HCT116 (cell line): ENCODE data around the gene PPT2. TPM values are rescaled to one million over a fixed set of nuclear protein-coding genes. Genes with fewer than 3 reads are reported as not detected.

Source experiments
- ATAC-seq: fragments of 200-7000 bp; cut with Tn5 transposase; 2 replicates; pipeline ENCODE4 v1.9.1; 2020; ENCODE audit warnings: mild to moderate bottlenecking, moderate library complexity
- BruUV-seq: library from RNA; stranded (reverse); fragments of 400-500 nt; replicated peaks from 2 replicates; lab custom pipeline; 2021; lab: Mats Ljungman, UMichigan
- CTCF ChIA-PET: fragments of 300-600 bp; sonication (Branson Sonifier 250); formaldehyde crosslinking; loops from one replicate; lab custom pipeline; 2021; ENCODE audit warnings: antibody characterized with exemption; lab: Charles Lee
- POLR2A ChIA-PET: fragments of 300-600, 350-600 bp; sonication (Branson Sonifier 250); formaldehyde crosslinking; loops from one replicate; lab custom pipeline; 2021; ENCODE audit warnings: antibody characterized with exemption; lab: Charles Lee
- RAD21 ChIA-PET, 2 experiments: fragments of 300-600 bp; sonication (Branson Sonifier 250); formaldehyde crosslinking; loops; one replicate each; lab custom pipeline; 2023; ENCODE audit warnings: low total read pairs in 2 of 2; ENCODE audit not compliant: uncharacterized antibody in 2 of 2, unreplicated experiment in 2 of 2, low non-redundant PET in 1 of 2; lab: Charles Lee
- DNase-seq: peaks from one replicate; pipeline ENCODE4 v3.0.0-alpha.2; 2010; ENCODE audit warnings: low read depth, low spot score
- H2AFZ ChIP-seq: fragments of 200-600 bp; shearing (Covaris generic), sonication (generic); 2 replicates; pipeline ENCODE4 v1.6.1; 2017; ENCODE audit warnings: low read depth, mixed run types, mixed read lengths, antibody characterized with exemption, low read length; ENCODE audit not compliant: poor library complexity, severe bottlenecking
- H3K27ac ChIP-seq: 2 replicates; pipeline ENCODE4 v1.5.1; 2012; ENCODE audit warnings: low read depth, low read length
- H3K27me3 ChIP-seq: fragments of 200-600 bp; sonication (generic); 2 replicates; pipeline ENCODE4 v1.6.1; 2016; ENCODE audit warnings: mixed run types, low read length, mixed read lengths; ENCODE audit not compliant: insufficient read depth
- H3K36me3 ChIP-seq, 2 experiments: fragments of 200-500 bp in 1 of 2; fragments of 200-600 bp in 1 of 2; sonication (Bioruptor generic) in 1 of 2; sonication (generic) in 1 of 2; 2 replicates each; pipeline versions ENCODE4 v1.5.1 to v1.6.1; 2014 to 2016; ENCODE audit warnings: low read length in 2 of 2, inconsistent platforms in 1 of 2, mixed read lengths in 1 of 2, mixed run types in 1 of 2; ENCODE audit not compliant: insufficient read depth in 2 of 2, control insufficient read depth in 1 of 2
- H3K4me1 ChIP-seq, 2 experiments: fragments of 200-600 bp in 1 of 2; sonication (generic) in 1 of 2; 2 replicates each; pipeline versions ENCODE4 v1.5.1 to v1.6.1; 2012 to 2017; ENCODE audit warnings: low read length in 2 of 2, inconsistent platforms in 1 of 2, mild to moderate bottlenecking in 1 of 2, mixed read lengths in 1 of 2, mixed run types in 1 of 2, moderate library complexity in 1 of 2; ENCODE audit not compliant: insufficient read depth in 2 of 2, control insufficient read depth in 1 of 2
- H3K4me2 ChIP-seq: fragments of 200-600 bp; sonication (generic); 2 replicates; pipeline ENCODE4 v1.6.1; 2017; ENCODE audit warnings: mixed run types, low read length, mixed read lengths
- H3K4me3 ChIP-seq, 2 experiments: fragments of 200-600 bp in 1 of 2; sonication (generic) in 1 of 2; replicated peaks in 1 of 2; 2 replicates each; pipeline ENCODE4 v1.5.1; 2011 to 2016; ENCODE audit warnings: low read length in 2 of 2, control low read depth in 1 of 2, low read depth in 1 of 2, mild to moderate bottlenecking in 1 of 2, mixed read lengths in 1 of 2, mixed run types in 1 of 2
- H3K79me2 ChIP-seq: fragments of 200-600 bp; sonication (generic); 2 replicates; pipeline ENCODE4 v1.6.1; 2017; ENCODE audit warnings: mild to moderate bottlenecking, mixed run types, low read length, moderate library complexity, mixed read lengths; ENCODE audit not compliant: insufficient read depth
- H3K9ac ChIP-seq: fragments of 200-600 bp; sonication (generic); 2 replicates; pipeline ENCODE4 v1.6.1; 2016; ENCODE audit warnings: low read length, mixed read lengths
- H3K9me2 ChIP-seq: fragments of 200-600 bp; sonication (generic), shearing (Covaris generic); 2 replicates; pipeline ENCODE4 v1.6.1; 2017; ENCODE audit warnings: mixed run types, mild to moderate bottlenecking, moderate library complexity; ENCODE audit not compliant: insufficient read depth
- H3K9me3 ChIP-seq, 2 experiments: fragments of 200-500 bp in 1 of 2; fragments of 200-600 bp in 1 of 2; sonication (Bioruptor generic) in 1 of 2; sonication (generic) in 1 of 2; 2 replicates each; pipeline ENCODE4 v1.6.1; 2014 to 2017; ENCODE audit warnings: low read length in 2 of 2, mixed read lengths in 2 of 2, inconsistent platforms in 1 of 2, low read depth in 1 of 2, mild to moderate bottlenecking in 1 of 2, mixed run types in 1 of 2, moderate library complexity in 1 of 2; ENCODE audit not compliant: control insufficient read depth in 1 of 2, insufficient read depth in 1 of 2
- H4K20me1 ChIP-seq: fragments of 200-600 bp; sonication (generic), shearing (Covaris generic); 2 replicates; pipeline ENCODE4 v1.6.1; 2017; ENCODE audit warnings: mixed run types, mild to moderate bottlenecking, moderate library complexity; ENCODE audit not compliant: insufficient read depth
- CEBPB ChIP-seq: IDR thresholded peaks from 2 replicates; pipeline ENCODE4 v1.6.1; 2012; ENCODE audit warnings: low read depth
- ELF1 ChIP-seq: IDR thresholded peaks from 2 replicates; pipeline ENCODE4 v1.6.1; 2012; ENCODE audit warnings: low read depth, borderline replicate concordance
- EZH2 ChIP-seq: fragments of 200-600 bp; sonication (generic); IDR thresholded peaks from 2 replicates; pipeline ENCODE4 v1.6.1; 2017; ENCODE audit warnings: antibody characterized with exemption, mixed run types
- EZH2phosphoT487 ChIP-seq: fragments of 200-600 bp; IDR thresholded peaks from 2 replicates; pipeline ENCODE4 v1.6.1; 2018; ENCODE audit warnings: antibody characterized with exemption, borderline replicate concordance
- FOSL1 ChIP-seq: IDR thresholded peaks from 2 replicates; pipeline ENCODE4 v1.6.1; 2012; ENCODE audit warnings: low read depth
- JUND ChIP-seq: IDR thresholded peaks from 2 replicates; pipeline ENCODE4 v1.6.1; 2012
- POLR2AphosphoS5 ChIP-seq: IDR thresholded peaks from 2 replicates; pipeline ENCODE4 v1.6.1; 2011; ENCODE audit warnings: mild to moderate bottlenecking, low read depth, low read length, moderate library complexity
- RAD21 ChIP-seq: IDR thresholded peaks from 2 replicates; pipeline ENCODE4 v1.6.1; 2012; ENCODE audit warnings: low read depth, mild to moderate bottlenecking
- SRF ChIP-seq: IDR thresholded peaks from 2 replicates; pipeline ENCODE4 v1.6.1; 2012; ENCODE audit warnings: low read depth
- TCF7L2 ChIP-seq: IDR thresholded peaks from 2 replicates; pipeline ENCODE4 v1.7.0; 2011; ENCODE audit warnings: borderline replicate concordance, inconsistent platforms; ENCODE audit not compliant: insufficient read depth, insufficient read length; ENCODE audit errors: extremely low read depth
- YY1 ChIP-seq: IDR thresholded peaks from 2 replicates; pipeline ENCODE4 v1.6.1; 2011; ENCODE audit warnings: low read length, low read depth, moderate library complexity, mild to moderate bottlenecking; ENCODE audit not compliant: insufficient replicate concordance; ENCODE audit errors: extremely low read depth
- ZNF274 ChIP-seq: fragments of 200-500 bp; sonication (Bioruptor generic); IDR thresholded peaks from 2 replicates; pipeline ENCODE4 v1.6.1; 2014; ENCODE audit warnings: mild to moderate bottlenecking, low read depth, low read length, inconsistent platforms
- intact Hi-C: fragments of 100-400 bp; cut with micrococcal nuclease; formaldehyde crosslinking; loops from 2 replicates; pipeline ENCODE4 v1.10.0; 2022
- total RNA-seq: library from RNA; stranded (reverse); gene quantifications from one replicate; pipeline ENCODE4 v1.2.1, GENCODE V29; 2021; ENCODE audit not compliant: unreplicated experiment
- TF ChIP-seq, protein P1 (sequence below): IDR thresholded peaks from 2 replicates; pipeline ENCODE4 v1.6.1; 2012
- TF ChIP-seq, protein P2 (sequence below), 3 experiments: fragments of 200-600 bp in 1 of 3; sonication (generic) in 1 of 3; IDR thresholded peaks in 2 of 3; conservative IDR thresholded peaks in 1 of 3; 2 replicates each; pipeline ENCODE4 v1.5.1; 2012 to 2017; ENCODE audit warnings: low read depth in 2 of 3, low read length in 2 of 3, antibody characterized with exemption in 1 of 3, borderline replicate concordance in 1 of 3, control low read depth in 1 of 3, mild to moderate bottlenecking in 1 of 3, mixed read lengths in 1 of 3, mixed run types in 1 of 3, moderate library complexity in 1 of 3; ENCODE audit not compliant: insufficient read depth in 1 of 3
- TF ChIP-seq, protein P3 (sequence below): IDR thresholded peaks from 2 replicates; pipeline ENCODE4 v1.6.1; 2012; ENCODE audit warnings: low read depth

Gene PPT2
- total RNA-seq, 1 experiment from 2014 or later = 21.0 TPM

DNA sequence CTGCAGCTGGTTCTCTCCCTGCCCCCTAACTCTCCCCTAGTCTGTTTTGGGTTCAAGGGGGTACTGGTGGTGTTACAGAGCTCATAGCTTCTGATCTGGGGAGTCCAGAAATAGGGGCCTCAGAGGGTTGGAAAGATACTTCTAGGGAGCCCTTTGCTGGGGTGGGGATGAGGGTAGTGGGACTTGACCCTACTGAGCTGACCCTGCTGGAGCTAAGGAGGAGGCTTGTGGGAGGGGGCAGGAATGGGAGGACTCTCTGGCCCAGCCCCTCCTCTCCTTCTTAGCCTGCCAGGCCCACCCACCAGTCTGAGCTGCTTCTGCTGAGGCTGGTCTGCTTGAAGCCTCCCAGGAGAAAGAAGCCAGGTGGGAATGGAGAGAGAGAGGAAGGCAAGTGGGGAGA, 10.4 kb downstream of the PPT2 start, which contains the start of gene EGFL8:
EGFL8 (plus strand) TSS at position 301 of the 400 bp plus-strand sequence. CDS start 1,571 bp downstream, outside the sequence.
- Histone ChIP-seq H3K9me3 (no peaks in the 10 kb centered on the region), H3K4me2 (no peak within 1 kb of the TSS), H4K20me1 (no peaks in the 10 kb centered on the region), H2AFZ (no peak within 1 kb of the TSS), H3K9ac (no peak within 1 kb of the TSS), H3K36me3 (peaks cover 4 to 6% of the 10 kb centered on the region in 2 experiments; a peak in 3 of 4 replicates), H3K4me3 (no peak within 1 kb of the TSS), H3K4me1 (no peaks in the 10 kb centered on the region), H3K9me2 (no peaks in the 10 kb centered on the region), H3K79me2 (no peaks in the 10 kb centered on the region), H3K27ac (no peak within 1 kb of the TSS), H3K27me3 (no peaks in the 10 kb centered on the region)
- no peak for DNase-seq
- BruUV-seq = no TSS peak
- RAD21 ChIA-PET = no interaction called here
- no peak for ATAC-seq
- CTCF ChIA-PET = no interaction called here
- TF ChIP-seq EZH2phosphoT487 (no peak), EZH2 (no peak), TCF7L2 (no peak), JUND (no peak), CEBPB (no peak), POLR2AphosphoS5 (no peak), SRF (no peak), FOSL1 (no peak), YY1 (no peak), ELF1 (no peak), ZNF274 (no peak), RAD21 (no peak)
- TF ChIP-seq, protein P1, sequence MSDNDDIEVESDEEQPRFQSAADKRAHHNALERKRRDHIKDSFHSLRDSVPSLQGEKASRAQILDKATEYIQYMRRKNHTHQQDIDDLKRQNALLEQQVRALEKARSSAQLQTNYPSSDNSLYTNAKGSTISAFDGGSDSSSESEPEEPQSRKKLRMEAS = no peak
- TF ChIP-seq, protein P2, sequence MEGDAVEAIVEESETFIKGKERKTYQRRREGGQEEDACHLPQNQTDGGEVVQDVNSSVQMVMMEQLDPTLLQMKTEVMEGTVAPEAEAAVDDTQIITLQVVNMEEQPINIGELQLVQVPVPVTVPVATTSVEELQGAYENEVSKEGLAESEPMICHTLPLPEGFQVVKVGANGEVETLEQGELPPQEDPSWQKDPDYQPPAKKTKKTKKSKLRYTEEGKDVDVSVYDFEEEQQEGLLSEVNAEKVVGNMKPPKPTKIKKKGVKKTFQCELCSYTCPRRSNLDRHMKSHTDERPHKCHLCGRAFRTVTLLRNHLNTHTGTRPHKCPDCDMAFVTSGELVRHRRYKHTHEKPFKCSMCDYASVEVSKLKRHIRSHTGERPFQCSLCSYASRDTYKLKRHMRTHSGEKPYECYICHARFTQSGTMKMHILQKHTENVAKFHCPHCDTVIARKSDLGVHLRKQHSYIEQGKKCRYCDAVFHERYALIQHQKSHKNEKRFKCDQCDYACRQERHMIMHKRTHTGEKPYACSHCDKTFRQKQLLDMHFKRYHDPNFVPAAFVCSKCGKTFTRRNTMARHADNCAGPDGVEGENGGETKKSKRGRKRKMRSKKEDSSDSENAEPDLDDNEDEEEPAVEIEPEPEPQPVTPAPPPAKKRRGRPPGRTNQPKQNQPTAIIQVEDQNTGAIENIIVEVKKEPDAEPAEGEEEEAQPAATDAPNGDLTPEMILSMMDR (IDR thresholded peaks at IDR 0.05 in 2 of 3, conservative IDR thresholded peaks at IDR 0.05 in 1 of 3; ENCODE audit: borderline replicate concordance in 1 of 3, insufficient read depth in 1 of 3, low read depth in 2 of 3, low read length in 2 of 3) = no peak
- TF ChIP-seq, protein P3, sequence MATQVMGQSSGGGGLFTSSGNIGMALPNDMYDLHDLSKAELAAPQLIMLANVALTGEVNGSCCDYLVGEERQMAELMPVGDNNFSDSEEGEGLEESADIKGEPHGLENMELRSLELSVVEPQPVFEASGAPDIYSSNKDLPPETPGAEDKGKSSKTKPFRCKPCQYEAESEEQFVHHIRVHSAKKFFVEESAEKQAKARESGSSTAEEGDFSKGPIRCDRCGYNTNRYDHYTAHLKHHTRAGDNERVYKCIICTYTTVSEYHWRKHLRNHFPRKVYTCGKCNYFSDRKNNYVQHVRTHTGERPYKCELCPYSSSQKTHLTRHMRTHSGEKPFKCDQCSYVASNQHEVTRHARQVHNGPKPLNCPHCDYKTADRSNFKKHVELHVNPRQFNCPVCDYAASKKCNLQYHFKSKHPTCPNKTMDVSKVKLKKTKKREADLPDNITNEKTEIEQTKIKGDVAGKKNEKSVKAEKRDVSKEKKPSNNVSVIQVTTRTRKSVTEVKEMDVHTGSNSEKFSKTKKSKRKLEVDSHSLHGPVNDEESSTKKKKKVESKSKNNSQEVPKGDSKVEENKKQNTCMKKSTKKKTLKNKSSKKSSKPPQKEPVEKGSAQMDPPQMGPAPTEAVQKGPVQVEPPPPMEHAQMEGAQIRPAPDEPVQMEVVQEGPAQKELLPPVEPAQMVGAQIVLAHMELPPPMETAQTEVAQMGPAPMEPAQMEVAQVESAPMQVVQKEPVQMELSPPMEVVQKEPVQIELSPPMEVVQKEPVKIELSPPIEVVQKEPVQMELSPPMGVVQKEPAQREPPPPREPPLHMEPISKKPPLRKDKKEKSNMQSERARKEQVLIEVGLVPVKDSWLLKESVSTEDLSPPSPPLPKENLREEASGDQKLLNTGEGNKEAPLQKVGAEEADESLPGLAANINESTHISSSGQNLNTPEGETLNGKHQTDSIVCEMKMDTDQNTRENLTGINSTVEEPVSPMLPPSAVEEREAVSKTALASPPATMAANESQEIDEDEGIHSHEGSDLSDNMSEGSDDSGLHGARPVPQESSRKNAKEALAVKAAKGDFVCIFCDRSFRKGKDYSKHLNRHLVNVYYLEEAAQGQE = no peak
- POLR2A ChIA-PET = interaction anchor here (1.6 kb wide), 1 partner anchor 13 kb away, joined by 6 read pairs; no protein-coding TSS in a partner anchor
- intact Hi-C loops = no loop called here
